Measurements from ENCODE around the gene EIF5.

GRCh38 chr14:103361867-103362266 is 27.8 kb downstream of the EIF5 start:
- no peak for TF ChIP-seq POLR2AphosphoS5 (IDR thresholded peaks at IDR 0.05; ENCODE audit: low read depth, low read length)
- TF ChIP-seq, protein P1, sequence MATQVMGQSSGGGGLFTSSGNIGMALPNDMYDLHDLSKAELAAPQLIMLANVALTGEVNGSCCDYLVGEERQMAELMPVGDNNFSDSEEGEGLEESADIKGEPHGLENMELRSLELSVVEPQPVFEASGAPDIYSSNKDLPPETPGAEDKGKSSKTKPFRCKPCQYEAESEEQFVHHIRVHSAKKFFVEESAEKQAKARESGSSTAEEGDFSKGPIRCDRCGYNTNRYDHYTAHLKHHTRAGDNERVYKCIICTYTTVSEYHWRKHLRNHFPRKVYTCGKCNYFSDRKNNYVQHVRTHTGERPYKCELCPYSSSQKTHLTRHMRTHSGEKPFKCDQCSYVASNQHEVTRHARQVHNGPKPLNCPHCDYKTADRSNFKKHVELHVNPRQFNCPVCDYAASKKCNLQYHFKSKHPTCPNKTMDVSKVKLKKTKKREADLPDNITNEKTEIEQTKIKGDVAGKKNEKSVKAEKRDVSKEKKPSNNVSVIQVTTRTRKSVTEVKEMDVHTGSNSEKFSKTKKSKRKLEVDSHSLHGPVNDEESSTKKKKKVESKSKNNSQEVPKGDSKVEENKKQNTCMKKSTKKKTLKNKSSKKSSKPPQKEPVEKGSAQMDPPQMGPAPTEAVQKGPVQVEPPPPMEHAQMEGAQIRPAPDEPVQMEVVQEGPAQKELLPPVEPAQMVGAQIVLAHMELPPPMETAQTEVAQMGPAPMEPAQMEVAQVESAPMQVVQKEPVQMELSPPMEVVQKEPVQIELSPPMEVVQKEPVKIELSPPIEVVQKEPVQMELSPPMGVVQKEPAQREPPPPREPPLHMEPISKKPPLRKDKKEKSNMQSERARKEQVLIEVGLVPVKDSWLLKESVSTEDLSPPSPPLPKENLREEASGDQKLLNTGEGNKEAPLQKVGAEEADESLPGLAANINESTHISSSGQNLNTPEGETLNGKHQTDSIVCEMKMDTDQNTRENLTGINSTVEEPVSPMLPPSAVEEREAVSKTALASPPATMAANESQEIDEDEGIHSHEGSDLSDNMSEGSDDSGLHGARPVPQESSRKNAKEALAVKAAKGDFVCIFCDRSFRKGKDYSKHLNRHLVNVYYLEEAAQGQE (IDR thresholded peaks at IDR 0.05; ENCODE audit: insufficient read depth in 1 of 2, low read depth in 2 of 2, low read length in 2 of 2) = no peak
- TF ChIP-seq TAF1 (IDR thresholded peaks at IDR 0.05; ENCODE audit: borderline replicate concordance, insufficient read depth, low read length) = no peak
